ENCODE results near the gene AFAP1L2.

The AFAP1L2 gene

DNA sequence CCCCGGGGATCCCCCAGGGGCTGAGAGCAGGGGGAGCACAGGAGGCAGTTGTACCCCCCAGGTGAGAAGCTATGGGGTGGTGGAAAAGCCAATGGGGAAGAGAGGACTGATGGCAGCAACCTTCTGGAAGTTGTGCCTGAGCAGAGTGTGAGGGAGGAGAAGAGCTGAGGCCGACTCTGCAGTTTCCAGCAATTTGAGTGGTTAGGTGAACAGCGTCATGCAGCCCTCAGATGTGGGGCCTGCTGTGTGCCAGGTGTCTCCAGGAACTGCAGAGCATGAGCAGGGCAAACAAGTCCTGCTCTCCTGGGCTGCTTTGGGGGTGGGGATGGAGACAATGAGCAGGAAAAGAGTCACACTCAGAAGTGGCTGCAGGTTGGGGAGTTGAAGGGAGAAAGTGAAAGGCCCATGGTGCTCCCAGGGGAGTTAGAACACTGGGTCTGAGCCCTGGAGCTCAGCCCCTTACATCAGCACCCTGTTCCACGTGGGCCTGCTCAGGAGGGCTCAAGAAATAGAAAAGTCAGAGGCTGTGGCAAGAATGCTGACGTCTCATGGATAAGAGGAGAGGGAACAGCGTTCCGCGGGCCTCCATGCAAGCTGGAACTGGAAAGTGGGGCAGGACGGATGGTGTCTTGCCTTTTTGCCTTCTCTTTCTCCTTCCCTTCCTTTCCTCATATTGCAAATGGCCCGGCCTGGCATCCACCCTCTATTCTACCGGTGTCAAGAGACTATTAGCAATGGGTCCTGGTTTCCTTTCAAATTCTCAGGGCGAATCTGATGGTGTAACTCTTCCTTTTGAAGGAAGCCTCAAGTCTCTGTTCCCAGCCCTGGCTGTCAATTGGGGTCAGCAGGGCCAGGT lies 4.0 kb upstream of the AFAP1L2 start:
- no peak for DNase-seq

DNA sequence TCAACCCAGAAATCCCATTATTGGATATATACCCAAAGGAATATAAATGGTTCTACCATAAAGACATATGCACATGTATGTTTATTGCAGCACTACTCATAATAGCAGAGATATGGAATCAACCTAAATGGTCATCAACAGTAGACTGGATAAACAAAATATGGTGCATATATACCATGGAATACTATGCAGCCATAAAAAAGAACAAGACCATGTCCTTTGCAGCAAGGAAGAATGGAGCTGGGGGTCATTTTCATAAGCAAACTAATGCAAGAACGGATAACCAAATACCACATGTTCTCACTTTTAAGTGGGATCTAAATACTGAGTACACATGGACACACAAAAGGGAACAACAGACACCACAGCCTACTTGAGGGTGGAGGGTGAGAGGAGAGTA lies 2.2 kb upstream of the AFAP1L2 start:
- DNase-seq, result no peak

DNA sequence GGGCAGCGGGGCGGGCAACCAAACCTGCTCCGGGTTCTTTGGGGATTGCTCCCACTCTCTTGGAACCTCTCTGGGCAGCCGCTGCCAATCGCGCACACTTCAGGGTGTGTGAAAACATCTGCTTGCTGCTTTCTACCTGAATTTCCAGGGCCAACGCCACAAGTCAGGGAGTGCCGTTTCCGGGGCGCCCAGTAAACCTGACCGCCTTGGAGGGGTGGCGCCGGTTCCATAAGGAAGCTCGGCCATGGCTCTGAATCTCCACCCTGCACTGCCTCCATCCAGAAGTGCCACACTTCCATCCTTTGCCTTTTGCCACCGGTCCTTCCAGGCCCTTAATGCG lies 679 bp upstream of the AFAP1L2 start:
- no peak for DNase-seq

DNA sequence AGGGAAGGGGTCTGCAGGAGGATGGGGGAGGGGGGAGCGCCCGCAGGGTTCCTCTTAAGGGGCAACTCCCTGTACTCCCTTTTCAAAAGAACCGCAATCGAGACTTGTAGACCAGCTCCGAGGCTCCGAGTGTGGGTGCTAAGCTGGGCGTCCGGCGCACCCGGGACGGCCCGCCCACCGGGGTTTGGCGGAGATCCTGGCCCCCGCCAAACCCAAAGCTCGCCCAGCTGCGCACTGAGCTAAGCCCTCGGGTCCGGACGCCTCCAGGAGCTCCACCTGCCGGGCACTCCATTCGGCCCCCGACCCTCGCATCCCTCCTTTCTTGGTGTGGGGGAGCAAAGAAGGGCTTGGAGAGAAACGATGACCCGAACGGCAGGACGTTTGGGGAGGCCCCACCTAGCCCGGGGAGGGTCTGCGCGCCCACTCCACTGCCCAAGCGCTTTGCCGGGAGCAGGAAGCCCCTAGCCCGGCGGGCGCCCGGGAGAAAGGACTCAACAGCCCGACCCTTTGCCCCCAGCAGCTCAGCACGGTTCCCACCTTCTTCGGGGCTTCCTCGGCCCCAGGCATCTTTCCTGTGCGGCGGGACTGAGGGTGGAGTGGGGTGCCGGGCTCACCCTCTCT lies 651 bp downstream of the AFAP1L2 start:
- no peak for DNase-seq

DNA sequence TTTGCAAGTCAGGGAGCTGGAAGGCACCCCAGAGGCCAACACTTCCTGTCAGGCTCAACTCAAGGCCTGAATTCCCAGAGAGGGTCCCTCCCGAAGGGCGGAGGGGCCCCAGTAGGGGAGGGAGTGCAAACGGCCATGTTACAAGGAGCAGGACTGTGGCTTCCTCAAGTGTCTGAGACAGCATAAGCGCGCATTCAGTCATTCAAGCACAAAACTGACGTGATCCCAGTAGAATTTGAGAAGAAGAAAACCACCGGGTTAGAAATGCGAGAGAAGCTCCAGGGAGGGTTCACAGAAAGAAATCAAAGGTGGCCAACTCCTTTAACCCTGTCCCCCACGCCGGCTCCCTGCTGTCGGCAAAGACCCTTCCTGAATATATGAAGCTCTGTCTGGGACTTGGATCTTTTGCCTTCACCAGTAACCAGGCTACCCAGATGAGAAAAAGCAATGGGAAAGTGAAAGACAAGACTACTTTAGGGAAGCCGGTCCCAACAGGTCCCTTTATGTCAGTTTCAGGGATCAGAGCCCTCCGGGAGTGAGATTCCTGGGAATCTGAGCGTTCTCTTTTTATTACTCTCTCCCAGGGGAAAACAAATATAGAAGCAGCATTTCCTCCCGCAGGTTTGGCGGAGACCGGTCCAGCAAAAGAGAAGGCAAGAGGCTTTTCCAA lies 1.3 kb downstream of the AFAP1L2 start:
- DNase-seq, result no peak

DNA sequence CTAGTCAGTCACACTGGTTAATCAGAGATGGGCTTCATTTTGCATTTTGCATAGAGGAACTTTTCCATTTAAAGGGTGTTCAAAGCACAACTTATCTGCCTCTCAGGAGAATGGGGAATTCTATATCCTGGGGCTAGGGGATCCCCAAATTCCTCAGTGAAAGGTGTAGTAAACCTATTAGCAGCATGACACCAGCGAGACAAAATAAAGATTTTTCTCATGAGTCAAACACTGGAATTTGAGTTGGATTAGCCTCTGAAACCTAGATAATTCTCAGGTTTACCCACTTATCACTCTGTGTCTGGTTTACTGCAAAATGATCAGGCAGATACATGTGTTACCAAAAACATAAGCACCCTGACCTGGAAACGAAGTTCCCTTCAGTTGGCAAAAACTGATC lies 2.1 kb downstream of the AFAP1L2 start:
- no peak for DNase-seq

DNA sequence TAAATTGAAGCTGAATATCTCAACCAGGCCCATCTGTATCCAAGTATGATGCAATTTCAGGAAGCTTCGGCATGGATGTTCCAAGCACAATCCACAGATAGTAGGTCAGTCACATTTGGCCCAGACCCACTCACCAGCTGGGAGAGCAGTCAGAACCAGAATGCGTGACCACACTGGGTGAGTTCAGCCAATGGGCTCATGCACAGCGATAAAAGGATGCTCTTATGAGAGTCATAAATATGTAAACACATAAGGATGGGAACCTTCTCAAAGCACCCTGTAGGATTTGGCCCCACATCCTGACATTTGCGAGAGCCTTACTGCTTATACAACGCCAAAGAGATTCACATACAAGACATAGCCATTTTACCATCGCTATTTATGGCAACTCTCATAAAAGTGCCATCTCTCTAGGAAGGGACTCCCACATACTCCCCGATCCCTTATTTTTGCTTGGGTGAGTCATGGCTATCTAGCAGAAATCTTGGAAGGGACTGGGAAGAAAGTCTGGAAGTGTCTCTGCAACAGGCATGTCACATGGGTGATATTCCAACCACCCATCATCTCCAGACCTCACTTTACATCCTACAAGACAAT lies 3.0 kb downstream of the AFAP1L2 start:
- DNase-seq, result no peak

DNA sequence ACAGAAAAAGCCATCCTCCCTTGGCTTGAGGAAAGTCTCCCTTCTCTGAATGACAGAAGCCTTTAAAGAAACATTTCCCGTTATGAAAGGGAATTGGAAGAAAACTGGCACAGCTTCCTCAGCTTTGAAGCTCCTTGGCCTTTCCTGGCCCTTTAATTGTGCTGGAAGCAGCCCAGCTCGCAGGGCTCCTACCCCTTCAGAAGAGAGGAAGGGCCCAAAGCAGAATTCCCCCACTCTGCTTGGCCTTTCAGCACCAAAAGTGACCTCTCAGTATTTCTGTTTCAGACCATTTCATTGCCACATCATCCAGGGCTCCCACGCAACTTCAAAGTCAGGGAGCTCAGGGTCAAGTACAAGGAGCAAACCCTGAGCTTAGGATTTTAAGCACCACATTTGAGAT lies 4.2 kb downstream of the AFAP1L2 start:
- DNase-seq, result no peak

DNA sequence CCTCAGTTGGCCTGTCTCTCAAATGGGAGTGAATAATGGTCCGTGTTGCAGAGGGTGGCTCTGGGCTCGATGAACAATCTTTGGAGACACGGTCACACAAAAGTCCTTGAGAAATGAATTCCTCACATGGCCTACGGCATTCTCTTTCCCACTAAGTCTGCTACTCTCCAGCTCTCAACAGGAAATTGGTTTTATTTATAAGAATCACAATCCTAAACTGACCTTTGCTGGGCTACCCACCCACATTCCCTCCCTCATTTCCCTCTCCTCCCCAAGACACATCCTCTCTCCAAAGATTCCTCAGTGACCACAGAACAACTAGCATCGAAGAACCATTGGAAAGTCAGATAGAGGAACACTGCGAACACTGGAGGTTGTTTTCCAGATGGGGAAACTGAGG lies 4.7 kb downstream of the AFAP1L2 start:
- no peak for DNase-seq

DNA sequence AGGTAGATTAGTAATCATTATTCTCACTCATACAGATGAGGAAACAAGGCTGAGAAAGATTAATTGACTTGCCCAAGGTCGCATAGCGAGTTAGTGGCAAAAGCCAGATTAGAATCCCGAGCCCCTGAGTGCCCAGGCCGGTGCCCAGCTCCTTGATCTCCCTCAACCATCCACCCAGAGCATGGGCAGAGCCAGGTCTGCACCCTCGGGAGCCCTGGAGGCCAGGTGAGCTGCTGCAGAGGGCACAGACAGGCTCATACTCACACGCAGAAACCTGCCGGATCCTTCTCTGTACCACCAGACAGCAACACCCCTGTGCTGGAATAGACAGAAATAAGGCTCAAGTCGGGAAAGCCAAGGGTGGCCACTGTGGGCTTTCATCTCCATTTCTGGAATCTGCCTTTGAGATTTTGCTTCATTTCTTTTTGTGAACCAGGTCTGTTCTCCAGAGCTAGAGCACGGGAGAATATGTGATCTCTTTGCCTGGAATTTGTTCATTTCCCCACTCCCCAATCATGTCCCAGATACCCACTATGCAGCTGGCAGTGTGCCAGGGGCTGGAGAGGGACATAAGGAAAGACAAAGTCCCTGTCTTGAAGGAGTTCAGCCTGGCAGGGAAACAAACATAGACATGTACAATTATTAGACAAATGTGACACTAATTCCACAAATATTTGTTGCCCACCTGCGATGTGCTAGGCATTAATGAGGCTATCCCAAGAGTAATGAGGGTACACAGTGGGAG lies 5.5 kb downstream of the AFAP1L2 start:
- DNase-seq, result no peak

DNA sequence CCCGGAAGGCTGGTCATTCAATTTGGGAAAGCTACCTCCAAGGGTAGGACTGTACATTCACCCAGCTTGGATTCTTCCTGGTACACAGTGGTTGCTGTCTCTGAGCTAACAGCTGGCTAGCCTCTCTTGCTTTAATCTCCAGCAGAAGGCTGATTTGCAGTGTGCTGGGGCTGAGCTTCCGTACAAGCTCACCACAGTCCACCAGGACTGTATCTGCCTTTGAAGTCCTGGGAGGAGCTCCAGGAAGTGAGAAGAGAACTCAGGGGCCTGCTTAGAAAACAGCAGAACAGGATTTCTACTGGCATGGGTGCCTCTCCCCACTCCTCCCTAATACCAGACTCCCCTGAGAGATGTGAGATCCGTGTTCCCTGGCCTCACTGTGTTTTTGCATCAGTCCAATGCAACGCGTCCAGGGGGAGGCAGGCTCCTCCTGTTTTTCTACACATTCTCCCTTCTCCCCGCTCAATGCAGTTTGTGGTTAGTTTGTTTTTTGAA lies 6.6 kb downstream of the AFAP1L2 start:
- no peak for DNase-seq

DNA sequence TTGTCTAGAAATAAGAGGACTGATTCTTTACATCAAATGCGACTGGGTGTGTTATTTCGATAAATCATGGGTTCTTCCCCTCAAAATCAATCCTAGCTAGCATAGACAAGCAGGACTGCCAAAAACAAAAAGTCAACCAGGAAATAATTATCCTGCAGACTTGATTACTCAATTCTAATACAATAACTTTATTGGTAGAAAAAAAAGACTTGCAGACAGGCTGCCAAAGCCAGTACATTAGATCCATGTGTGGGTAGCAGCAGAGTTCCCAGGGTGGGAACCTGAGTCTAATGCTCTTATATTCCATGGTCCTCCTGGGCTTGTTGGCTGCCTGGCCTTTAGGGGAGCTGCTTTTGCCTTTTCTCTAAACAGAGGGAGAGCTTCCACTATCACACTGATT lies 7.8 kb downstream of the AFAP1L2 start:
- DNase-seq, result no peak

DNA sequence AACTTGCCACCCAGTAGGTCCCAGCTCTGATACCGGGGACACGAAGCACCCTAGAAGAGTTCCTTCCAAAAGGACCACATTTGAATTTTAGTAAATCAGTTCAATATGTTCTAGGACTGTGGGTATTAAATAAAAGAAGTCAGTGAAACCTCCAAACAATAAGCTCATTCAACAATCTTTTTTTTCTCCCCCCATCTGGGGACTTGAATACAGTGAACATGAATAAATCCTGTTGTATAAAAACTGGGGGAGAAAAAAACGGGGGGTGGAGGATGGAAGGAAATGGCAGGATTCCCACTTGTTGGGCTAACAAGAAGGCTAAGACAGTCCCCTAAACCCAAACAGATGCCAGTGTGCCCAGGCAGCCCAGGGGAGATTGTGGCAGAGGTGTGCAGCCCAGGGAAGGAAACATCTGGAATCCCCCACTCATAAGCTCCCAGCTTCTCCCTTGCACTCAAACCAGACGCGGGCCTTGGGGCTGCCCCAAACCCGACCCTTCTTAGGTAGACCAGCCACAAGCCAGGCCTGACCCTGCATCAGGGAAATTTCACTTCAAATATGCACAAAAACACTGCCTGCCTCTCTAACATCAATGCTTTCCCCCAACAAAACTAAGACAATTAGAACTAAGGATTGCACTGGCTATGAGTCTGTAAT lies 8.8 kb downstream of the AFAP1L2 start:
- DNase-seq, result no peak

DNA sequence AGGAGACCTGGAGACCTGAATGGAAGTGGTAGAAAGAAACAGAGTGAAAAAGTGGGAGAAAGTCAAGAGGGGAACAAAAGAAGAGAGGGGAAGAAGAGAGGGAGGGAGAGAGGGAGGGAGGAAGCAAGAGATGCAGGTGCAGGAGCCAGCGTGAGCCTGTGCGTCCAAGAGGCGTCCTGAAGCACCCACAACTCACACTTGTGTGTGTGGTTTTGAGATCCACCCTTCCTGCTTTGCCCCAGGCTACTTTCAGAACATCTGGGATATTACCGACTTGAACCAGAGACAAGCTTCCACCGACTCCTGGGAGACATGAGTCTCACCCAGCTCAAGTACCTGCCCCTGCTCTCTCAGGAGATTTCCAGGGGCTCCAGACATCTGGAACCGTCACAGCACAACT lies 9.8 kb downstream of the AFAP1L2 start:
- no peak for DNase-seq

DNA sequence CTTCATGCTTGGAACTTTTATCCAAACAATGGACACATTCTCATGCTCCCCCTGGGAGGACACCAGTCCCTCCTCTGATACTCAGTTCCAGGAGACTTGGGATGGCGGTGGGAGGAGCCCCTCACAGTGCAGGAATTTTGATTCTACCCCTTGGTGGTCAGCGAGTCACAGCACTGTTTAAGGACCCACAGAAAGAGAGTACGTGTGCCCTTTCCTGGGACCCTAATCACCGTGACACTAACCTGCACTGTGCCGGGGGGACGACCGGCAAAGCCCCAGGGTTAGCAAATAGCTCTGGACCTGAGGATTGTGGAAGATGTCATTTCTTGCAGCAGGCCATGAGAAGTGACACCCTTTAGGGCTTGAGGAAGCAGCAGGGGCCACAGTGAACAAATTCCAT lies 10.4 kb downstream of the AFAP1L2 start:
- DNase-seq, result no peak

DNA sequence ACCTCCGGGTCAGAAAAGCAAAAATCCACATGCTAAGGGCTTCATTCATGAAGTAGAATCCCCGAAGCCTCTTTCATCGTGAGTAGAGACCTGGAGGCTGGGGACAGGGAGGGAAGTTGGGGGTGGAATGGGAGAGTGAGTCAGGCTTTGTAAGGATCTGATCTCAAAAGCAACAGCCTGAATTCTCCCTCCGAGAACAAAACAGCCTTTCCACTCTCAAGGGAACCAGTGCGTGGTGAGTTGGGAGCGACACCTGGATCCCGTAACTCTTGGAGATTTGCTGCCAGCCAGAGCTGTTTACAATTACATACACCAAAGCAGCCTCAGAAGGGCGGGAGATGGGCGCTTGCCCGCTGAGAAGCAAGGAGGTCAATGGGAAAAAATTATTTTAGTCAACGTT lies 10.8 kb downstream of the AFAP1L2 start:
- DNase-seq, result no peak

DNA sequence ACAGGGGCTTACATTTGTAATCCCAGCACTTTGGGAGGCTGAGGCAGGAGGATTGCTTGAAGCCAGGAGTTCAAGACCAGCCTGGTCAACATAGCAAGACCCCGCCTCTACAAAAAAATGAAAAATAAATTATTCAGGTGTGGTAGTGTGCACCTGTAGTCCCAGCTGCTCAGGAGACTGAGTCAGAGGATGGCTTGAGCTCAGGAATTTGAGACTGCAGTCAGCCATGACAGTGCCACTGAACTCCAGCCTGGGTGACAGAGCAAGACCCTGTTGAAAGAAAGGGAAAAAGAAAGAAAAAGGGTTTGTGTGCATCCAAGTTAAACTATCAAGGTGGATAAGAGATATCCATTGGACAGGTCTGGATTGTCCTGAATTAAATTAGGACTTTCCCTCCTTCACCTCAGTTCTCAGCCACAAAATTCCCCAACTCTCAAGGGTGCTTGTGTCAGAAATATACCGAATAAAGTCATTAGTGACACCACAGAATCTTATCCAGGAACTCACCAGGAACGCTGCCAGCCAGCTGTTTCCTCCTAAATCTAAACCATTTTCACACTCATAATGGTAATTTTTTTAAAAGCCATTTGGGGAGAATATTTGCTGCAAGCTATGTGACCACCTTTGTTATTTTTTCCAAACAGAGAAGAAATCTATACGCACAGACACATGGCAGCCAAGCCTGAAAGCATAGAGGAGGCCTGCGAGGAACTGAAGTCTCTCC lies 12.0 kb downstream of the AFAP1L2 start:
- no peak for DNase-seq

DNA sequence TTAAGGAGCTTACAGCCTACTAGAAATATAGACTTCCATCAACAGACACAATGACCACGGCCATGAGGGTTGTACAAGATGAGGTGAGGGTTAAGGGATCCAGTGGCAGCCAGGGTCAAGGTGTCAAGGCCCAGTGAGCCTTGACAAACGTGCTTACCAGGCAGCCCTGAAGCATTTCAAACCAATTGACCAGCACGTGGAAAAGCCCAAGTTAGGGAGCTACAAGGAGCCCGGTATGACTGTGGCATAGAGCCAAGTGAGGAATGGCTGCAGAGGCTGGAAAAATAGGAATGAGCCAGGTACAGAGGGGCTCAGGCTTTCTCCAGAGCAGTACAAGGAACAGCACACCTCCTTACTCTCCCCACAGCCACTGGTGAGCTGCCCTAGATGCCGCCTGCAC lies 12.7 kb downstream of the AFAP1L2 start:
- DNase-seq, result no peak

DNA sequence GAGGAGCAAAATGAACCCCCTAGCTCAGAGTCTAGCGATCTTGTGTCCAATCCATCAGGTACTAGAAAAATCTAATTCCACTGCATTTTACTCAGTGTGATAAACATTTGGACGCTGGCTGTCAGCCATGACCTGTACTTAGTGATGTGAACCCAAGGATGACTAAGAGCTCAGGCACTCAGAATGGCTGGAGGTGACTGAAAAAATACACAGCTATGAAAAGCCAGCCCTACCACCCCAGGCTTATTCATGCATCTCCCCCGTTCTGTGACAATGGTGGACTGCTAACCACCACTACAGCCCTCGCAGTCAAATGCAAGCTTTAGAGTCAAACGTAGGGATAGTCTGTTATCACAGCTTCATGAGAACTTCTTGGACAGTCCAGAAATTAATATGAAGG lies 14.9 kb downstream of the AFAP1L2 start:
- DNase-seq, result no peak

DNA sequence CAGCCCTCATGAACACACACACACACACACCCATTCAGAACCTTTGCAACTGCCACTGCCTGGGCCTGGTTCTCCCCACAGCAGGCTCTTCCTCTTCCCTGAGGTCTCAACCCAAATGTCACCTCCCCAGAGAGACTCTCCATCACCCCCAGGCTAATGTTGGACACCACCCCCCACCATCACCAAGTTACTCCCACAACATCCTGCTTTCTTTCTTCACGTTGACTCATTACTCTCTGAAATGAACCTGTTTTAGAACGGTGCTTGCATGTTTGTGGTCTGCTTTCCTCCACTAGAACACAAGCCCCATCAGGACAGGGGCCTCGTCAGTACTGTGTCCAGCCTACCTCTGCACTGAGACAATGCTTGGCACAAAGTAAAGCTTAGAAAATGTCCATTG lies 16.0 kb downstream of the AFAP1L2 start:
- no peak for DNase-seq

DNA sequence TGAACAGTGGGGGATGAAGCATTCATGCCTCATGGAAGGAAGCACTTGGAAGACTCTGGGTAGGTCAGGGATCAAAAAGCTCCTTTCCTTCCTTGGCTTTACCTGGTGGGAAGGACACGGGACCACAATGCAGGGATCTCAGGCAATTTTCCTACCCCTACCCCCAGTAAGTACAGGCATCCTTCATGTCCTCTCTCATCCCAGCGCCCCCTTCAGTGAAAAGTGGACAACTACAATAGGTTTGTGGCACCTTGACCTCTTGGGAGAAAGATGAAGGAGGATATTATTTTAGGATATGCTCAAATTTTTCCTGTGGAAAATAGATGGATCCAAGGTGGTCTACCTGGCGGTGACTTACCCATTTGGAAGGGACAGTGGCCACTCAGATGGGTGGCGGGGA lies 16.5 kb downstream of the AFAP1L2 start:
- DNase-seq, result no peak

DNA sequence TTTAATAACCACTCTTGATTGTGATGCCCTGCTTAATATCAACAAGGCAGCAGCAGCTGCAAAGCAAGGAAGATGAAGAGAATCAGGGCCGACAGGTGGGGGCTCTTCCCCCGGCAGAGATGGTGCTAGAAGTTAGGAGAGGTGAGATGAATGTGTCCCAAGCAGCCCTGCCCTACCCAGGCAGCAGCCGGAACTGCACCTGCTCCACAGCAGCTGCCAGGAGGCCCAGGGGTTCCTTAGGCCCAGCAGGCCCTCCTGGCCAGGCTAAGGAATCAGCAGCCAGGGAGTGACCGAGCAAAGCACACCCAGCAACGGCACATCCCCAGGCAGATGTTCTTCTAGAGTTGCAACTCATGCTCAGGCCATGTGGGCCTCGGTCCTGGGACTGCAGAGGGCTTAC lies 17.9 kb downstream of the AFAP1L2 start:
- DNase-seq, result no peak

Measured in T-helper 9 cell (primary cell).